ENCODE results near the gene TBX4.
"Not testable (repeated sequence)": the region's sequence is repeated elsewhere in the genome, so short reads cannot be mapped to it uniquely, and the experiment has no call there.

The TBX4 gene

GRCh38 chr17:61502292-61502691 is 50.1 kb downstream of the TBX4 start:
- no peak for DNase-seq

DNA sequence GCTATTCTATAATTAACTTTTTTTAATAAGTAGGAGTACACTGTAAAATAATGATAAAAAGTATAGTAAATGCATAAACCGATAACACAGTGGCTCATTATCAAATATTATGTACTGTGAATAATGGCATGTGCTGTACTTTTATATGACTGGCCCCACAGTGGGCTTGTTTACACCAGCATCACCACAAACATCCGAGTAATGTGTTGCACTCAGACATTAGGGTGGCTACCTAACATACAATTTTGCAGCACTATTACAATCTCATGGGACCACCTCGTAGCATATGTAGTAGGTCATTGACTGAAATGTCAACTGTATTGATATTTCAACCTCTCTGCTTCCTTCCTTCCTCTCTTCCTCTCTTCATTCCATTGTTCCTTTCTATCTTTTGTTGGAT is 51.7 kb downstream of the TBX4 start:
- no peak for DNase-seq

DNA sequence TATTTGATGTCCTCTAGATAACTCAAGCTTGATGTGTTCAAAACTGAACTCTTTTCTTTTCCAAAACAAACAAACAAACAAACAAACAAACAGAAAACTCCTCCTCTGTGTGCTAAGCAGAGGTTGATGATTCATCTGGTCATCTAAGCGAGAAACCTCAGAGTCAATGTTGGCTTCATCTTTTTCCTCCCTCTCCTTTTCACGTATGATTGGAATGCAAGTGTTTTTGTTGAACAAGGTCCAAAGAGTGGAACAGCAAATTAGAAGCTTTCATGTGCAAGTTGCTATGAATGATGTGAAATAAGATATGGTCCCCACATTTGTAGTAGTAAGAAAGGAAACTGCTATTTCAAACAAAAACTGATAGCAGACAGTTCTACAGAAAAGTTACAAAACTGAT is 52.5 kb downstream of the TBX4 start:
- no peak for DNase-seq

GRCh38 chr17:61505846-61506627 is 53.8 kb downstream of the TBX4 start:
- no peak for DNase-seq

DNA sequence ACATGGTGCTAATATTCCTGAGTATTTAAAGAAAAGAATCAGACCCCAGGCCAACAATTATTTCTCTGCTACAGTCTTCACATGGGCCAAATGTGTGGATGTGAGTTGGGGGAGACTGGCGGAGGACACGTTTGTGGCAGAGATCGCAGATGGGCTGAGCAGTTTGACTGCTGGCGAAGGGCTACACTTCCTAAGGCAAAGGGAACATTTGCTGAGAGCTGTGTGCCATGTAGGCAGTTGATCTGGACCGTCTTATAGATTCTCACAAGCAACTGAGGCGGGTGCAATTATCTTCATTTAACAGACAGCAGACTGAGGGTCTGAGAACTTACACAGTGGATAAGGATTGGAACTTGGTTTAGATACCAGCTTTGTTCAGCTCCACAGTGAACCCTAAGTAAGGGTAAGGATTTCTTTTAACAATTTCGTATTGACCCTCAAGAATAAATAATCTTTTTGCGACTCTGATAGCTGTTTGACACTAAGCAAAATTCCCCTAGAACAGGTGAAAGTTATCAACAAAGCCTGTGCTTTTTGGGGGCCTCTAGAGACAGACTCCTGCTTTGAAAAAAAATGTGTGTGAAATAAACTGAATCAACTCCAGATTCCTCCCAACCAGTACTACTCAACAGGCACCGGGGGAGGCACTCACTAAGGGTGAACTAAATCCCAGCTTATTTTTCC is 55.3 kb downstream of the TBX4 start:
- no peak for DNase-seq

DNA sequence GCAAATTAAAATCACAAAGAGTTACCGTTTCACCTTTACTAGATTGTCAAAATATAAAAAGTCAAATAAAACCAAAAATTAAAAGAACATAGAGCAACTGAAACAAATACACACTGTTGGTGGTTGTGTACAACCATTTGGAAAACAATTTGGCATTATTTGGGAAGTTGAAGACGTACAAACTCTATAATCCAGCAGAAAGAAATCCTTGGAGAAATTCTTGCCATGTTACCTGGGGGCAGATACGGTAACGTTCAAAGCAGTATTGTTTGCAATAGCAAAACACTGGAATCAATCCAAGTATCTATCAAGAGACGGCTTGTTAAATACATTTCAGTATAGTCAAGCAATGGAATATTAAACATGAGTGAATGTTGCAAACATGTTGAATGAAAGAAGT is 56.7 kb downstream of the TBX4 start:
- DNase-seq = no peak

DNA sequence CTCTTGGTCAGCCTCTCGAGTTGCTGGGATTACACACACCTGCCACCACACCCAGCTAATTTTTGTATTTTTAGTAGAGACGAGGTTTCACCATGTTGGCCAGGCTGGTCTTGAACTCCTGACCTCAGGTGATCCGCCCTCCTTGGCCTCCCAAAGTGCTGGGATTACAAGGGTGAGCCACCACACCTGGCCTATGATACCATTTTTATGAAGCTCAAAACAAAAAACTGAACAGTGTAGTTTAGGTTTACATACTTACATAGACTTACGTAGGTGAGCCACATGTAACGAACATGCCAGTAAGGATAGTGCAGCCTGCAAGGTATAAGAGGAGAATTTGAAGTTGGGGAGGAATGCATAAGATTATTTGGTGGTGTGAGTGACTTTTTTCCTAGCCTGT is 57.2 kb downstream of the TBX4 start:
- DNase-seq = not testable (repeated sequence)

GRCh38 chr17:61510237-61510636 is 58.0 kb downstream of the TBX4 start:
- no peak for DNase-seq

DNA sequence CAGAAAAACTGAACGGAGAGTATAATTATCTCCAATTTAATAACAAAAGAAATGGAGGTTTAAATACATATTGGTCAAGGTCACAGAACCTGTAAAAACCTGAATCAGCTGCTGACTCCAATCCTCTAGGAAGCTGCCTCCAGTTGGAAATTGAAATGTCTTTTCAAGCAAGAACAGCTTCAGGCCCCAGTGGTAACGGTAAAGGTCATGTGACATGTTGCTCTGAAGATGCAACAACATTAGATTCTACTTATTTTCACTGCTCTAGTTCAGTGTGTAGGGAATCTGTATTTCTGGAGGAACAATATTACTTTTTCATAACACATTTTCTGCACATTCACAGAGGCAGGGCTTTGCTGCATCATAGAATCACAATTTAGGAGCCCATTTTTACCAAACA is 58.8 kb downstream of the TBX4 start:
- DNase-seq = no peak

DNA sequence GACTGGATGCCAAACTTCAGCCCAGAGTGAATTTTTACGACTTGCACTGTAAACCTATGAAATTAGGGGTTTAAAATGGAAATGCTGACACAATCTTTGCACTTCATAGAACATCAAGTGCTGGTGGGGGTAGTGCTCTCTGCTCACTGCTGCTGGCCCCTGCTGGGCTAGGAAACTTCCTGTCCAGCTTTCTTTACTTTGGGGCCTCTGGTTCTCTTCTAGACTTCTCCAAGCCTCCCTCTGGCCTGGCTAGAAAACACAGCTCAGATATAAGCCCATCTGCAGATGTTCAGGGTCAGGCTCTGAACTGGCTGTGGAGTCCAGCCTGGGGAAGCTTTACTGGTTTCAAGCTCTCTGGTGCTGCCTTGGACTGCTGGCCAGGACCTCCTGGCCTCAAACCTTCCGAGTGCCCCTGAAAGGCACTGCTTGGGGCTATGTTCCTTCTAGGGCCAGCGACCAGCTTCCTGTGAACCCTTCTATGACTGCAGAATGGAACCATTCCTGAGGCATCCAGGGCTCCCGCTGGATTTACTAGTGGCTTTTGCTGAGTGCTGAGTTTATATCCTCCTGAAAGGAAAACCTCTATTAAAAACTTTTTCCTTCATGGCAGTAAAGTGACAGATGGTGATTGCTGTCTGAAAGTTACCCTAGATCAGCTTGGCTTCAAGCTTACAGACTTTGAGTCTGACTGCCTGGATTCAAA is 59.4 kb downstream of the TBX4 start:
- no peak for DNase-seq

DNA sequence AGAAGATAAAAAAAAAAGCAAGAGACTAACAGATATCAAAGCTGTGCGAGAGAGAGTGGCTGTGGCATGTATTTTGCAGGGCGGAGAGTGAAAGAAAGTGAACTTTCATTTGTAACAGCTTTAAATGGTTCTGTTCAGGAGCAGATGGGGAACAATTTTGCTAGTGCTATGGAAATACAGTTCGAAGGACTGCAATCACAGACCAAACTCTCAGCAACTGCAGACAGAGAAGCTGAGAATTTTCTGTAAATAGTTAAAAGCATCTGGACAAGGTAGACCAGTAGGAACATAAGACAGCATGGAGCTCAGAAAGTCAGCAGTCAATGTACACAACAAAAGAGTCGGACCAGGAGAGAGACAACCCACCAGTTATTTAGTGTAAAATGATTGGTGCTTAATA is 62.3 kb downstream of the TBX4 start:
- no peak for DNase-seq

- no peak for DNase-seq
Measured at GRCh38 chr17:61517265-61517664, 65.0 kb downstream of the TBX4 start.

DNA sequence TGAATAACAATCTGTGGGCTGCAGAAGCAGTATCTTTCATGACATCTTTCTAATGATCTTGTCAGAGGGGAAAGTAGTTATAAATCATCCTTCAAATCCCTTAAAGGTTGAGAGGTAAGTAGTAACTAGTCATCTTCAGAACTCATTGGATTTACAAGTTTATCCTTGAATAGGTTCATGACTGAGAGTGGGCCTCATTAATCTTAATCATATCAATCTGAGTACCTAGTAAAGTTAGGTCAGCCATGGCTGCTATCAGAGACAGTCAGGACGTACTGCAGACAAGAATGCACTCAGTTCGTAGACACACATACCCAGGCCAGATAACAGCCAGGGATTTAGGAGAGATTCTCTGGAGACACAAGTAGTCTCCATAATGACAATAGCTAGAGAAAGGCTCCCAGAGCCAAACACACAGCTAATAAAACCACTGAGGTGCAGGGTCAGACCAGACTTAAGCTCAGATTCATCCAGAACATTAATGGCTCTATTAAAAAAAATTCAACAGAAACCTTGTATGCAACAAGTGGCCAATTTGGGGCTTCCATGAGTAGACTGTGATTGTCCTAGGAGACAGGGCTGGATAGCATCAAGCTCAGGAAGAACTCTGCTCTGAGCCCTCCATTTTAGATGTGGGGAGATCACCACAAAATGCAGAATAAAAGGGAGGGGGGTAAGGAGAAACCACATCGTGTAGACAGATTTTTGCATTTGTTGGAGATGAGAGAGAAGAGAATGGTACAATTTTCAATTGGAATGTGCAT is 65.8 kb downstream of the TBX4 start:
- DNase-seq = no peak

DNA sequence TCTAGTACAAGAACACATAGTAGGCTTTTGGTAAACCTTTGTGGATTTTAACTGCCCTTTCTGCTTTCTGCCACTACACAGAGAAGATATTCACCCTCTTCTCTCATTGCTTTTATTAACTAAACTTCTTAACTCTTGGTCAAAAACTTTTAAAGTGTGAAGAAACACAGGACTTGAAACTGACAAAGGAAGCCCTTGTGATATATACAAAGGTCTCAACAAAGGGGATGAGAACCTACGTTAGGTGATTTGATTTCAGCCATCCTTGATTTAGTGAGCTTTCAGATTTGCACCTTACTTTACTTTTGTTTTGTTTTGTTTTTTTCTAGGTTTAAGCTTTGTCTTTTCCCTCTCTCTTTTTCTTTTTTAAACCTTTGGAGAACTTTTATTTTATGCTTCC is 66.9 kb downstream of the TBX4 start:
- no peak for DNase-seq

DNA sequence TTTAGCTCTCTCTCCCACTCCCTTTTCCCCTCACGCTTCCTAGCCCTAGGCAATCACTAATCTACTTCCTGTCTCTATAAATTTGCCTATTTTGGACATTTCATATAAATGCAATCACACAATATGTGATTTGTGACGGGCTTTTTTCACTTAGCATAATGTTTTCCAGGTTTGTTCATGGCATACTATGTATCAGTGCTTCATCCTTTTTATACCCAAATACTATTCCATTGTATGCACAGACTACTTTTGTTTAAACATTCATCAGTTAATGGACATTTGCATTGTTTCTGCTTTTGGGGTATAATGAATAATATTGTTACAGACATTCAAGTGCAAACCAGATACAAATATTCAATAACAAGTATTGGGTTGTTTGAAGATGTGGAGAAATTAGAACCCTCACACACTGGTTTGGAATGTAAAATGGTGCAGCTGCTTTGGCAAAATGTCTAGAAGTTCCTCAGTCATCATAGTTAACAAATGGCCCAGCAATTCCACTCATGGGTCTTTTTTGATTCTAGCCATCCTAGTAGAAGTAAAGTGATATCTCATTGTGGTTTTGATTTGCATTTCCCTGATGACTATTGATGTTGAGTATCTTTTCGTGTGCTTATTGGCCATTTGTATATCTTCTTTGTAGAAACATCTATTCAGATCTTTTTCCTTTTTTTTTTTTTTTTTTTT is 67.7 kb downstream of the TBX4 start:
- DNase-seq = no peak

GRCh38 chr17:61520897-61521296 is 68.7 kb downstream of the TBX4 start:
- DNase-seq = no peak

DNA sequence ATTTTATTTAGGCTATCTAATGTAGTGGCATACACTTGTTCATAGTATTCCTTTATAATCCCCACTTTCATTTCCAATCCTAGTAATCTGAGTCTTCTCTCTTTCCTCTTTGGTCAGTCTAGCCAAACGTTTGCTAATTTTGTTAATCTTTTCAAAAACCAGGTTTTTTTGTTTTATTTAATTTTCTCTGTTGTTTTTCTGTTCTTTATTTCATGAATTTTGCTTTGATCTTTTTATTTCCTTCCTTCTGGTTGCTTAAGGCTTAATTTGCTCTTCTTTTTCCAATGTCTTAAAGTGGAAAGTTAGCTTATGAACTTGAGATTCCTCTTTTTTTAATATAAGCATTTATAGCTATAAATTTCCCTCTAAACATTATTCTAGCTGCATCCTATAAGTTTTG is 69.9 kb downstream of the TBX4 start:
- DNase-seq = no peak

DNA sequence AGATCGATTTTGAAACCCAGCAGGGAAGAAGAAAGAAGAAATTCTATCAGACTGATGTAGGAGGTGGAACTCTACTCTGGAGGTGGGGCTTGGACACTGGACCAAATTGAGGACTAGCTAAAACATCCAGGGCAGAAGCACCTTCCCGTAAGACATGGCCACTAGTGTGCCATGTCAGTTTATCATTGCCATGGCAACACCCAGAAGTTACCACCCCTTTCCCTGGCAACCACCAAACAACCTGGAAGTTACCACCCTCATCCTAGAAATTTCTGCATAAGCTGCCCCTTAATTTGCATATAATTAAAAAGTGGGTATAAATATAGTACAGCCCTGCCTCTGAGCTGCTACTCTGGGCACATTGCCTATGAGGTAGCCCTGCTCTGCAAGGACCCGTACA is 72.1 kb downstream of the TBX4 start:
- no peak for DNase-seq

DNA sequence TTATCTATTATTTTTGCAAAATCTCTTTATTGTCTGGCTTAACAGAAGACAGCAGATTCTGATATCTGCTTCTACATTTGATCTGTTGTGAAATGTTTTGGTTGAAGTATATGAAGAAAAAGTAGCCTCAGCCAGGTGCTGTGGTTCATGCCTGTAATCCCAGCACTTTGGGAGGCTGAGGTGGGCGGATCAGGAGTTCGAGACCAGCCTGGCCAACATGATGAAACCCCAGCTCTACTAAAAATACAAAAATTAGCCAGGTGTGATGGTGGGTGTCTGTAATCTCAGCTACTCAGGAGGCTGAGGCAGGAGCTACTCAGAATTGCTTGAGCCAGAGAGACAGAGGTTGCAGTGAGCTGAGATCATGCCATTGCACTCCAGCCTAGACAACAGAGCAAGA is 75.2 kb downstream of the TBX4 start:
- not testable (repeated sequence) for DNase-seq

DNA sequence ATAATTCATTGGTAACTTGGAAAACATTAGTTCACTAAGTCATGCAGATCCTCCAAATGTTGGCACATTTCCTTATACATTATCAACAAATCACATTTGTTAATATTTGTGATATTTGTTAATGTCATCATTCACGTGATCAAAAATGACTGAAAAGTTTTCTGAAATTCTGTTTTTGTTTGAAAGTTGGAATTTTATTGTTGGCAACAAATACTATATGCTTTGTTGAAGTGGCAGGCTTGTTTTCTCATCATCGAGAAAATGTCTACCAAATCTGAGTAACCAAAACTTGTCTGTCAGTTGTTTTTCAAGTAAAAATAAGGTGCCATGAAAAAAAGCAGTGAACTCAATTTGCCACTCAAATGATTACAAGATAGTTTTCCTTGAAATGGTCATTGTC is 75.9 kb downstream of the TBX4 start:
- DNase-seq = no peak

GRCh38 chr17:61531223-61531622 is 79.0 kb downstream of the TBX4 start:
- DNase-seq = no peak

DNA sequence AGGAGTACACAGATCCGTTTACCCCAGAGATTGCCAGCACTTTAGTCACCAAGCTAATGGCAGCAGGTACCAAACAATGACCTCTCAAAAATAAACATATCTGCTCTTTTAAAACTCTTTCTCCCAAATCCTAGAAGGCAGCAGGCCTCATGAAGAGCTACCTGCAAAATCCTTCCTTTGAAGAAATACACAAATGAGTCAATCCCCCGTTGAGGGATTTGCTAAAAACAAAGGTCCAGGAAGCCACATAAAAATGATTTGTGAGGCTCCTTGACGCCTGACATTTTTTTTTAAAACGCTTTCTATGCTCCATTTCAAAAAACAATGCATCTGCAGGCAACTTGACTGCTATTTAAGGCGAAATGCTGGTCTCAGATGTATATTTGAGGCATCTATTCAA is 80.6 kb downstream of the TBX4 start:
- DNase-seq = no peak

- DNase-seq = no peak
Measured at GRCh38 chr17:61533797-61534196, 81.6 kb downstream of the TBX4 start.

Data from hematopoietic multipotent progenitor cell treated with erythropoietin and hydrocortisone succinate and interleukin-3 and kit ligand, for 4 days (in vitro differentiated cells).